Measurements from ENCODE around the gene TOB2. TPM values are rescaled to one million over a fixed set of nuclear protein-coding genes. Genes with fewer than 3 reads are reported as not detected.

Gene TOB2
- total RNA-seq, 1 experiment from 2014 or later, result 43.7 TPM

GRCh38 chr22:41429232-41429950, 17.2 kb downstream of the TOB2 start:
- no peaks in the 10 kb centered on the region for H3K9me3 ChIP-seq (ENCODE audit: low read length)
- no peaks in the 10 kb centered on the region for H3K9me2 ChIP-seq (replicated peaks; ENCODE audit: insufficient read depth, low read length)
- no peaks in the 10 kb centered on the region for H3K79me2 ChIP-seq (ENCODE audit: low read length)
- H3K27me3 ChIP-seq (ENCODE audit: low read length), result no peaks in the 10 kb centered on the region
- no peaks in the 10 kb centered on the region for H3K4me1 ChIP-seq (ENCODE audit: low read length)
- no peak overlapping the region for H3K4me3 ChIP-seq (ENCODE audit: low read length)
- H4K20me1 ChIP-seq (ENCODE audit: insufficient read depth, low read depth, low read length), result no peaks in the 10 kb centered on the region
- H3K9ac ChIP-seq (ENCODE audit: low read length), result no peak overlapping the region
- peaks cover 7% of the 10 kb centered on the region; the same call in 1 of the 2 replicates for H3K36me3 ChIP-seq (ENCODE audit: insufficient read depth, low read length)
- no peak overlapping the region for H2AFZ ChIP-seq (ENCODE audit: low read length)
- no peak overlapping the region for H3K4me2 ChIP-seq (ENCODE audit: low read depth, low read length, poor library complexity, severe bottlenecking)
- no peak overlapping the region for H3K27ac ChIP-seq (ENCODE audit: low read length)
- DNase-seq, result peak; percentile 49

- DNase-seq, result no peak
- H3K9me3 ChIP-seq (ENCODE audit: low read length), result no peaks in the 10 kb centered on the region
- H3K4me2 ChIP-seq (ENCODE audit: low read depth, low read length, poor library complexity, severe bottlenecking), result no peak overlapping the region
- no peaks in the 10 kb centered on the region for H4K20me1 ChIP-seq (ENCODE audit: insufficient read depth, low read depth, low read length)
- no peaks in the 10 kb centered on the region for H3K9me2 ChIP-seq (replicated peaks; ENCODE audit: insufficient read depth, low read length)
- no peak overlapping the region for H3K27ac ChIP-seq (ENCODE audit: low read length)
- H3K4me3 ChIP-seq (ENCODE audit: low read length), result no peak overlapping the region
- H3K27me3 ChIP-seq (ENCODE audit: low read length), result no peaks in the 10 kb centered on the region
- H3K79me2 ChIP-seq (ENCODE audit: low read length), result no peaks in the 10 kb centered on the region
- H3K4me1 ChIP-seq (ENCODE audit: low read length), result peaks cover 22% of the 10 kb centered on the region
- no peak overlapping the region for H3K9ac ChIP-seq (ENCODE audit: low read length)
- H3K36me3 ChIP-seq (ENCODE audit: insufficient read depth, low read length), result no peaks in the 10 kb centered on the region
- H2AFZ ChIP-seq (ENCODE audit: low read length), result no peak overlapping the region
Observed at GRCh38 chr22:41425660-41426365, 20.8 kb downstream of the TOB2 start.

DNA sequence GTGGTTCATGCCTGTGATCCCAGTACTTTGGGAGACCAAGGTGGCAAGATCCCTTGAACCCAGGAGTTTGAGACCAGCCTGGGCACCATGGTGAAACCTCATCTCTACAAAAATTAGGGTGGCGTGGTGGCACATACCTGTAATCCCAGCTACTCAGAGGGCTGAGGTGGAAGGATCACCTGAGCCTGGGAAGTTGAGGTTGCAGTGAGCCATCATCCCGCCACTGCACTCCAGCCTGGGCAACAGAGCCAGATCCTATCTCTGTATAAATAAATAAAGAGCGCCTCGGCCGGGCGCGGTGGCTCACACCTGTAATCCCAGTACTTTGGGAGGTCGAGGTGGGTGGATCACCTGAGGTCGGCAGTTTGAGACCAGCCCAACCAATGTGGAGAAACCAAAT, 27.9 kb downstream of the TOB2 start:
- Histone ChIP-seq H3K9ac (ENCODE audit: low read length) (no peak overlapping the region), H3K9me2 (replicated peaks; ENCODE audit: insufficient read depth, low read length) (no peaks in the 10 kb centered on the region), H3K36me3 (ENCODE audit: insufficient read depth, low read length) (0 out of 2 replicates have a peak, but pooled peaks cover 4% of the 10 kb centered on the region), H3K4me1 (ENCODE audit: low read length) (peaks cover 40% of the 10 kb centered on the region), H4K20me1 (ENCODE audit: insufficient read depth, low read depth, low read length) (no peaks in the 10 kb centered on the region; the same call in 1 of the 2 replicates), H3K4me2 (ENCODE audit: low read depth, low read length, poor library complexity, severe bottlenecking) (no peak overlapping the region), H2AFZ (ENCODE audit: low read length) (no peak overlapping the region), H3K27me3 (ENCODE audit: low read length) (no peaks in the 10 kb centered on the region), H3K9me3 (ENCODE audit: low read length) (no peaks in the 10 kb centered on the region), H3K27ac (ENCODE audit: low read length) (no peak overlapping the region), H3K79me2 (ENCODE audit: low read length) (peaks cover 19% of the 10 kb centered on the region), H3K4me3 (ENCODE audit: low read length) (no peak overlapping the region)
- no peak for DNase-seq

DNA sequence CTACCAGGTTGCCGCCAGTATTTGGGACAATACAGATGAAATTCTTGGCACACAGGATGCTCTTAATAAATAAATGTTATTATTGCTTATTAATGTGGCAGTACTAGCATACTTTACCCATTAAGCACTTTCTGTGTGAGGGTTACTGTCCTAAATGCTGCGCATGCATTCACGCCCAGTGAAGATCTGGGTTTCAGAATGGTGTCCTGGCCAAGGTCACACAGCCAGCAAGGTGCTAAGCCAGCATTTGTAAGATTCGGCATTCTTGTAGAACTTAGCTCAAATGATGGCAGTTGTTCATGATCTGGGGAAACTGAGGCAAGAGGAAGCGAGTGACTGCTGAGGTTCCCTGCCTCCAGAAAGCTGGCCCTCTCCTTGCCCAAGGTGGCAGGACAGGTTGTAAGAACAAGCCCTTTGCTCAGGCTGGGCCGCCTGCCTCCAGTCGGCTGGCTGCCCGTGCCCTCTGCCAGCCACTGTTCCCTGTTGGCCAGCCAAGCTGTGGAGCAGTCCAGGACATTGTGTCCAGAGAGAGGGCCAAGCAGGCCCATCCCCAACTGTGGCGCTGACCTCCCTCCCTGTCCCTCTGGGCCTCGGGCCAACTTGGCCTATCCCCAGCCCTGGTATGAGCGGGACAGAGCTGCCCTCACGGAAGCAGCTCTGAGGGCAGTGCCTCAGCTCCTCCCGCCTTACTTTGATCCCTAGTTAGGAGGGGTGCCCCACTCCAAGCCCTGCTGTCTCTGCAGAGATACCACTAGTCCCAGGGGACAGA, 28.8 kb downstream of the TOB2 start:
- H3K9me3 ChIP-seq (ENCODE audit: low read length), result no peaks in the 10 kb centered on the region
- H3K36me3 ChIP-seq (ENCODE audit: insufficient read depth, low read length), result 0 out of 2 replicates have a peak, but pooled peaks cover 4% of the 10 kb centered on the region
- DNase-seq, result no peak
- H3K4me2 ChIP-seq (ENCODE audit: low read depth, low read length, poor library complexity, severe bottlenecking), result no peak overlapping the region
- H3K27me3 ChIP-seq (ENCODE audit: low read length), result no peaks in the 10 kb centered on the region
- H4K20me1 ChIP-seq (ENCODE audit: insufficient read depth, low read depth, low read length), result no peaks in the 10 kb centered on the region; the same call in 1 of the 2 replicates
- no peak overlapping the region for H3K4me3 ChIP-seq (ENCODE audit: low read length)
- no peak overlapping the region for H2AFZ ChIP-seq (ENCODE audit: low read length)
- H3K9ac ChIP-seq (ENCODE audit: low read length), result no peak overlapping the region
- H3K27ac ChIP-seq (ENCODE audit: low read length), result no peak overlapping the region
- H3K4me1 ChIP-seq (ENCODE audit: low read length), result peaks cover 41% of the 10 kb centered on the region
- peaks cover 19% of the 10 kb centered on the region for H3K79me2 ChIP-seq (ENCODE audit: low read length)
- no peaks in the 10 kb centered on the region for H3K9me2 ChIP-seq (replicated peaks; ENCODE audit: insufficient read depth, low read length)

- peaks cover 33% of the 10 kb centered on the region for H3K4me1 ChIP-seq (ENCODE audit: low read length)
- no peaks in the 10 kb centered on the region for H3K9me3 ChIP-seq (ENCODE audit: low read length)
- H3K9ac ChIP-seq (ENCODE audit: low read length), result peak overlapping the region; percentile 95
- DNase-seq, result no peak
- H3K4me3 ChIP-seq (ENCODE audit: low read length), result peak overlapping the region; percentile 97
- peak overlapping the region; percentile 99 for H3K4me2 ChIP-seq (ENCODE audit: low read depth, low read length, poor library complexity, severe bottlenecking)
- no peak overlapping the region for H2AFZ ChIP-seq (ENCODE audit: low read length)
- no peaks in the 10 kb centered on the region for H3K9me2 ChIP-seq (replicated peaks; ENCODE audit: insufficient read depth, low read length)
- H3K27me3 ChIP-seq (ENCODE audit: low read length), result no peaks in the 10 kb centered on the region
- H3K27ac ChIP-seq (ENCODE audit: low read length), result peak overlapping the region; percentile 84; the same call in 1 of the 2 replicates
- H3K79me2 ChIP-seq (ENCODE audit: low read length), result peaks cover 19% of the 10 kb centered on the region
- no peaks in the 10 kb centered on the region; the same call in 1 of the 2 replicates for H4K20me1 ChIP-seq (ENCODE audit: insufficient read depth, low read depth, low read length)
- 0 out of 2 replicates have a peak, but pooled peaks cover 4% of the 10 kb centered on the region for H3K36me3 ChIP-seq (ENCODE audit: insufficient read depth, low read length)
Observed at GRCh38 chr22:41415554-41415953, 31.0 kb downstream of the TOB2 start.

DNA sequence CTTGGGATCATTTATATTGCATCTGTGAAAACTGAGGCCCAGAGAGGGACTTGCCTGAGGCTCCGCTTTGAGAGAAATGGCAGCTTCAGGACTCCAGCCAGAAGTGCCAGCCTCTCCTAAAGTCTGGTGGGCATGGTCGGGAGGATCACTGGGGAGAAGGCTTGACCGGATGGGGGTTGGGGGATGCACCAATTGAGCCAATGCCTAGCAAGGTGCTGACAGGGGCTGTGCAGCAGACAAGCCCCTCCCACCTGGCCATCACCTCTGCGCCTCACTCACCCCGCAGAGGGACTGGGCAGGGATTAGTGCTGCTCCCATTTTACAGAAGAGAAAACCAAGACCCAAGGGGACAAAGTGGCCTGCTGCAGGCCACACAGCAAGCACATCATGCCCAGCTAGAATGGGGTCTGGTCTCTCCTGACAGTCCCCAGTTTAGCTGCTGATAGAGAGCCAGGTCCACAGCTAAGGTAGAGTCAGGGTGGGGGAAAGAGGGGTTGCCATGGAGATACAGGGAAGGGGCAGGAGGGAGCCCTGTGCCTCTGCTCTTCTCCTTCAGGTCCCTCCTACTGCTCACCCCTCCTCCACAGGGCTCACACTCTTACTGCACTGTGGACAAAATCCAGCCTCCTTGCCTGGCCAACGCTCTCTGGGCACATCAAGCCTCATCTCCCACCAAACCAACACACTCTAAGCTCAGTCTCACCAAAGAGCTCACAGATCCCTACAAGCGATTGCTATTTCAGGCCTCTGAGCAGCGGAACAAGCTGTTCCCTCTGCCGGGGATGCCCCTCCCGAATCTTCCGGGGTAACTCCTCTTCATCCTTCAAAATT, 35.4 kb downstream of the TOB2 start:
- Histone ChIP-seq H3K9me2 (replicated peaks; ENCODE audit: insufficient read depth, low read length) (no peaks in the 10 kb centered on the region), H3K9ac (ENCODE audit: low read length) (no peak overlapping the region), H3K4me2 (ENCODE audit: low read depth, low read length, poor library complexity, severe bottlenecking) (no peak overlapping the region), H2AFZ (ENCODE audit: low read length) (no peak overlapping the region), H3K27me3 (ENCODE audit: low read length) (no peaks in the 10 kb centered on the region), H3K36me3 (ENCODE audit: insufficient read depth, low read length) (0 out of 2 replicates have a peak, but pooled peaks cover 4% of the 10 kb centered on the region), H4K20me1 (ENCODE audit: insufficient read depth, low read depth, low read length) (no peaks in the 10 kb centered on the region; the same call in 1 of the 2 replicates), H3K9me3 (ENCODE audit: low read length) (no peaks in the 10 kb centered on the region), H3K4me3 (ENCODE audit: low read length) (no peak overlapping the region), H3K4me1 (ENCODE audit: low read length) (peaks cover 41% of the 10 kb centered on the region), H3K27ac (ENCODE audit: low read length) (no peak overlapping the region), H3K79me2 (ENCODE audit: low read length) (peaks cover 19% of the 10 kb centered on the region)
- DNase-seq, result no peak

- Histone ChIP-seq H3K9ac (ENCODE audit: low read length) (no peak overlapping the region), H2AFZ (ENCODE audit: low read length) (no peak overlapping the region), H4K20me1 (ENCODE audit: insufficient read depth, low read depth, low read length) (no peaks in the 10 kb centered on the region; the same call in 1 of the 2 replicates), H3K9me3 (ENCODE audit: low read length) (no peaks in the 10 kb centered on the region), H3K79me2 (ENCODE audit: low read length) (peaks cover 14% of the 10 kb centered on the region), H3K4me1 (ENCODE audit: low read length) (peaks cover 37% of the 10 kb centered on the region), H3K4me2 (ENCODE audit: low read depth, low read length, poor library complexity, severe bottlenecking) (no peak overlapping the region), H3K27ac (ENCODE audit: low read length) (no peak overlapping the region), H3K36me3 (ENCODE audit: insufficient read depth, low read length) (no peaks in the 10 kb centered on the region), H3K27me3 (ENCODE audit: low read length) (no peaks in the 10 kb centered on the region), H3K4me3 (ENCODE audit: low read length) (no peak overlapping the region), H3K9me2 (replicated peaks; ENCODE audit: insufficient read depth, low read length) (no peaks in the 10 kb centered on the region)
- no peak for DNase-seq
Observed at GRCh38 chr22:41410311-41410751, 36.3 kb downstream of the TOB2 start.

Data from Karpas-422 (cell line).